Stimulated activated naive CD8-positive, alpha-beta T cell treated with anti-CD3 and anti-CD28 coated beads, Interleukin-15, Interleukin-2, amounts not matched to agents 100 ng/mL and 50 ng/mL, for 24 hours (primary cell): ENCODE data around the gene SETD2.
A peak's percentile ranks its signal among the peaks of the same experiment; 100 is the strongest.

ENCODE experiments used
- H3K27ac Mint-ChIP-seq: one replicate; pipeline ENCODE4 v1.8.0; 2021; ENCODE audit warnings: mild to moderate bottlenecking, mixed read lengths
- H3K27me3 Mint-ChIP-seq: one replicate; pipeline ENCODE4 v1.8.0; 2021; ENCODE audit warnings: mixed read lengths
- H3K36me3 Mint-ChIP-seq: one replicate; pipeline ENCODE4 v1.8.0; 2021; ENCODE audit warnings: low read depth, mixed read lengths
- H3K4me1 Mint-ChIP-seq: one replicate; pipeline ENCODE4 v1.8.0; 2021; ENCODE audit warnings: low read depth, mixed read lengths
- H3K4me3 Mint-ChIP-seq: one replicate; pipeline ENCODE4 v1.8.0; 2021; ENCODE audit warnings: mild to moderate bottlenecking, mixed read lengths
- H3K9me3 Mint-ChIP-seq: one replicate; pipeline ENCODE4 v1.8.0; 2021; ENCODE audit warnings: mixed read lengths

SETD2 gene

GRCh38 chr3:47019201-47019600 lies 144.7 kb downstream of the SETD2 start:
- Mint-ChIP-seq H3K36me3 (peaks cover 32% of the 10 kb centered on the region), H3K27ac (peak overlapping the region; percentile 80), H3K9me3 (no peaks in the 10 kb centered on the region), H3K4me3 (peak overlapping the region; percentile 20), H3K4me1 (peaks cover 66% of the 10 kb centered on the region), H3K27me3 (no peaks in the 10 kb centered on the region)

GRCh38 chr3:47018269-47018611 lies 145.7 kb downstream of the SETD2 start:
- Mint-ChIP-seq H3K27me3 (no peaks in the 10 kb centered on the region), H3K9me3 (no peaks in the 10 kb centered on the region), H3K4me1 (peaks cover 66% of the 10 kb centered on the region), H3K4me3 (no peak overlapping the region), H3K36me3 (peaks cover 32% of the 10 kb centered on the region), H3K27ac (no peak overlapping the region)

GRCh38 chr3:47017504-47018268 lies 146.2 kb downstream of the SETD2 start:
- H3K27ac Mint-ChIP-seq: peak overlapping the region; percentile 90
- H3K4me1 Mint-ChIP-seq: peaks cover 66% of the 10 kb centered on the region
- H3K9me3 Mint-ChIP-seq: no peaks in the 10 kb centered on the region
- peaks cover 32% of the 10 kb centered on the region for H3K36me3 Mint-ChIP-seq
- H3K27me3 Mint-ChIP-seq: no peaks in the 10 kb centered on the region
- peak overlapping the region; percentile 55 for H3K4me3 Mint-ChIP-seq

- Mint-ChIP-seq H3K4me3 (peak overlapping the region; percentile 55), H3K27me3 (no peaks in the 10 kb centered on the region), H3K27ac (peak overlapping the region; percentile 90), H3K4me1 (peaks cover 59% of the 10 kb centered on the region), H3K36me3 (peaks cover 32% of the 10 kb centered on the region), H3K9me3 (no peaks in the 10 kb centered on the region)
Measured at GRCh38 chr3:47016934-47017435, 146.9 kb downstream of the SETD2 start.

- H3K4me3 Mint-ChIP-seq: no peak overlapping the region
- no peaks in the 10 kb centered on the region for H3K27me3 Mint-ChIP-seq
- H3K4me1 Mint-ChIP-seq: peaks cover 54% of the 10 kb centered on the region
- peak overlapping the region; percentile 90 for H3K27ac Mint-ChIP-seq
- H3K9me3 Mint-ChIP-seq: no peaks in the 10 kb centered on the region
- peaks cover 32% of the 10 kb centered on the region for H3K36me3 Mint-ChIP-seq
Measured at GRCh38 chr3:47016086-47016933, 147.6 kb downstream of the SETD2 start.

GRCh38 chr3:47015151-47015550 lies 148.8 kb downstream of the SETD2 start:
- H3K4me3 Mint-ChIP-seq: no peak overlapping the region
- H3K36me3 Mint-ChIP-seq: peaks cover 32% of the 10 kb centered on the region
- H3K4me1 Mint-ChIP-seq: peaks cover 42% of the 10 kb centered on the region
- no peaks in the 10 kb centered on the region for H3K27me3 Mint-ChIP-seq
- H3K27ac Mint-ChIP-seq: no peak overlapping the region
- no peaks in the 10 kb centered on the region for H3K9me3 Mint-ChIP-seq

GRCh38 chr3:47014036-47014435 lies 149.9 kb downstream of the SETD2 start:
- no peak overlapping the region for H3K27ac Mint-ChIP-seq
- H3K4me1 Mint-ChIP-seq: peaks cover 36% of the 10 kb centered on the region
- H3K9me3 Mint-ChIP-seq: no peaks in the 10 kb centered on the region
- H3K36me3 Mint-ChIP-seq: peaks cover 28% of the 10 kb centered on the region
- H3K27me3 Mint-ChIP-seq: no peaks in the 10 kb centered on the region
- H3K4me3 Mint-ChIP-seq: no peak overlapping the region

- Mint-ChIP-seq H3K36me3 (peaks cover 20% of the 10 kb centered on the region), H3K4me1 (peaks cover 31% of the 10 kb centered on the region), H3K27me3 (no peaks in the 10 kb centered on the region), H3K4me3 (no peak overlapping the region), H3K27ac (no peak overlapping the region), H3K9me3 (no peaks in the 10 kb centered on the region)
Measured at GRCh38 chr3:47013231-47013630, 150.7 kb downstream of the SETD2 start.

GRCh38 chr3:47012342-47013230 lies 151.3 kb downstream of the SETD2 start:
- Mint-ChIP-seq H3K4me3 (no peak overlapping the region), H3K27me3 (no peaks in the 10 kb centered on the region), H3K9me3 (no peaks in the 10 kb centered on the region), H3K4me1 (peaks cover 25% of the 10 kb centered on the region), H3K36me3 (peaks cover 14% of the 10 kb centered on the region), H3K27ac (no peak overlapping the region)

GRCh38 chr3:47011371-47011770 lies 152.5 kb downstream of the SETD2 start:
- Mint-ChIP-seq H3K27ac (no peak overlapping the region), H3K4me3 (no peak overlapping the region), H3K27me3 (no peaks in the 10 kb centered on the region), H3K4me1 (peaks cover 13% of the 10 kb centered on the region), H3K36me3 (peaks cover 8% of the 10 kb centered on the region), H3K9me3 (no peaks in the 10 kb centered on the region)

- Mint-ChIP-seq H3K4me1 (peaks cover 8% of the 10 kb centered on the region), H3K9me3 (no peaks in the 10 kb centered on the region), H3K4me3 (no peak overlapping the region), H3K36me3 (peaks cover 9% of the 10 kb centered on the region), H3K27me3 (no peaks in the 10 kb centered on the region), H3K27ac (no peak overlapping the region)
Measured at GRCh38 chr3:47010910-47011309, 153.0 kb downstream of the SETD2 start.

GRCh38 chr3:47010111-47010712 lies 153.7 kb downstream of the SETD2 start:
- no peaks in the 10 kb centered on the region for H3K27me3 Mint-ChIP-seq
- H3K4me3 Mint-ChIP-seq: peak overlapping the region; percentile 66
- peaks cover 11% of the 10 kb centered on the region for H3K36me3 Mint-ChIP-seq
- H3K9me3 Mint-ChIP-seq: no peaks in the 10 kb centered on the region
- peak overlapping the region; percentile 67 for H3K27ac Mint-ChIP-seq
- H3K4me1 Mint-ChIP-seq: peaks cover 8% of the 10 kb centered on the region

GRCh38 chr3:47009225-47010110 lies 154.4 kb downstream of the SETD2 start:
- no peaks in the 10 kb centered on the region for H3K27me3 Mint-ChIP-seq
- peaks cover 11% of the 10 kb centered on the region for H3K36me3 Mint-ChIP-seq
- H3K9me3 Mint-ChIP-seq: no peaks in the 10 kb centered on the region
- H3K27ac Mint-ChIP-seq: peak overlapping the region; percentile 67
- H3K4me3 Mint-ChIP-seq: peak overlapping the region; percentile 66
- H3K4me1 Mint-ChIP-seq: peaks cover 8% of the 10 kb centered on the region
